Fibroblast of villous mesenchyme (primary cell): ENCODE results near the gene ZMIZ2. TPM values are rescaled to one million over a fixed set of nuclear protein-coding genes. Genes with fewer than 3 reads are reported as not detected.

ENCODE experiments used
- DNase-seq: peaks from one replicate; pipeline ENCODE4 v3.0.0-alpha.2; 2010; ENCODE audit warnings: low read depth
- H3K4me3 ChIP-seq: 2 replicates; pipeline ENCODE4 v1.5.1; 2011; ENCODE audit warnings: low read depth, mild to moderate bottlenecking, low read length
- total RNA-seq: library from RNA; depleted of rRNA; stranded (reverse); fragments of >200 nt; gene quantifications from 2 replicates; pipeline ENCODE4 v1.2.3, GENCODE V29; 2012
- TF ChIP-seq, protein P1 (sequence below): IDR thresholded peaks from 2 replicates; pipeline ENCODE4 v1.5.1; 2012; ENCODE audit warnings: low read depth, mild to moderate bottlenecking, low read length; ENCODE audit not compliant: insufficient read depth

ZMIZ2 gene
- total RNA-seq, 1 donor: 10.8 TPM

GRCh38 chr7:44757739-44758138 is 9.1 kb downstream of the ZMIZ2 start:
- TF ChIP-seq, protein P1, sequence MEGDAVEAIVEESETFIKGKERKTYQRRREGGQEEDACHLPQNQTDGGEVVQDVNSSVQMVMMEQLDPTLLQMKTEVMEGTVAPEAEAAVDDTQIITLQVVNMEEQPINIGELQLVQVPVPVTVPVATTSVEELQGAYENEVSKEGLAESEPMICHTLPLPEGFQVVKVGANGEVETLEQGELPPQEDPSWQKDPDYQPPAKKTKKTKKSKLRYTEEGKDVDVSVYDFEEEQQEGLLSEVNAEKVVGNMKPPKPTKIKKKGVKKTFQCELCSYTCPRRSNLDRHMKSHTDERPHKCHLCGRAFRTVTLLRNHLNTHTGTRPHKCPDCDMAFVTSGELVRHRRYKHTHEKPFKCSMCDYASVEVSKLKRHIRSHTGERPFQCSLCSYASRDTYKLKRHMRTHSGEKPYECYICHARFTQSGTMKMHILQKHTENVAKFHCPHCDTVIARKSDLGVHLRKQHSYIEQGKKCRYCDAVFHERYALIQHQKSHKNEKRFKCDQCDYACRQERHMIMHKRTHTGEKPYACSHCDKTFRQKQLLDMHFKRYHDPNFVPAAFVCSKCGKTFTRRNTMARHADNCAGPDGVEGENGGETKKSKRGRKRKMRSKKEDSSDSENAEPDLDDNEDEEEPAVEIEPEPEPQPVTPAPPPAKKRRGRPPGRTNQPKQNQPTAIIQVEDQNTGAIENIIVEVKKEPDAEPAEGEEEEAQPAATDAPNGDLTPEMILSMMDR: no peak
- no peak overlapping the region for H3K4me3 ChIP-seq
- DNase-seq: no peak

DNA sequence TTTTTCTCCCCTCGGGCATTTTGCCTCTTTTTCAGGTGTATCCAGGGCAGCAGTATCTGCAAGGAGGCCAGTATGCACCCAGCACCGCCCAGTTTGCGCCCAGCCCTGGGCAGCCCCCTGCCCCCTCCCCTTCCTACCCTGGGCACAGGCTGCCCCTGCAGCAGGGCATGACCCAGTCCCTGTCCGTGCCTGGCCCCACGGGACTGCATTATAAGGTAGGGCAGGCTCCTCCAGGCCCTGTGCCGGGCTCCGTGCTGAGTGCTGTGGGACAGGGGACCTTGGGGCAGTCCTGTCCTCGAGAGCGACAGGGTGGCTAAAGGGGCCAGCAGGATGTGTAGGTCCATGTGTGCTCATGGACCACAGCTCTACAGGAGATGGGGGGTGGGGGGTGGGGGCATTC is 10.6 kb downstream of the ZMIZ2 start:
- no peak overlapping the region for H3K4me3 ChIP-seq
- TF ChIP-seq, protein P1: no peak
- no peak for DNase-seq

DNA sequence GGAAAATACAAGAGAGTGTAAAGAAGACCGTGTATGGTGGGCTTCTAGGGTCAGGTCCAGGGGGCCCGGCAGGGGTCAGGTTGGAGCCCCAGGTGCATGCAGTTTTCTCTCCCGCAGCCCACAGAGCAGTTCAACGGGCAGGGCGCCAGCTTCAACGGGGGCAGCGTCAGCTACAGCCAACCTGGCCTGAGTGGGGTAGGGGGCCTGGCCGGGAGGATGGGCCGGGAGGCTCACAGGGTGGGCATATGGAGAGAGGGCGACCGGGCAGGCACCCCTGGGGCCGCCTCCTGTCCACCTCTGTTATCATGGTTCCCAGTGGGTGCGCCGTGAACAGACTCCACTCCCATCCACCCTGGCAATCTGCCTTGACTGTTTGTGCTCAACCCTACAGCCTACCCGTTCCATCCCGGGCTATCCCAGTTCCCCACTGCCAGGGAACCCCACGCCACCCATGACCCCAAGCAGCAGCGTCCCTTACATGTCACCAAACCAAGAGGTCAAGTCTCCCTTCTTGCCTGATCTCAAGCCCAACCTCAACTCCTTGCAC is 11.5 kb downstream of the ZMIZ2 start:
- no peak for DNase-seq
- no peak overlapping the region for H3K4me3 ChIP-seq
- TF ChIP-seq, protein P1: no peak

GRCh38 chr7:44761207-44762161 is 12.8 kb downstream of the ZMIZ2 start:
- TF ChIP-seq, protein P1: no peak
- H3K4me3 ChIP-seq: no peak overlapping the region
- peak; percentile 77 for DNase-seq

DNA sequence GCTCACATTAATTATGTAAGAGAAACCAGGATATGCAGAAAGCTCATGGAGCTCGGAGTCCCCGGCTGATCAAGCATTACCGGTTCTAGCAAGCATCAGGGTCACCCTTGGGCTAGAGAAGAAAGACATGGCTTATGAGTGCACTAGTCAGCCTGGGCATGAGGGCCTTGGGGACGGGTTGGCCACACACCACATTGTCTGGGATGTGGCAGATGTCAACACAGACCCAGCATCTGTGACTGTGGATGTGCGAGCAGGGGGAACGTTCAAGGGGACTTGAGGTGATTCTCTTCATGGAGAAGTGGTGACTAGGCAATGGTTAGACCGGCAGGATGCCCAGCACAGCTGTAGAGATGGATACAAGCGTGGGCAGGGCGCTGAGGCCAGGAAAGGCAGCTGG is 13.7 kb downstream of the ZMIZ2 start:
- TF ChIP-seq, protein P1: no peak
- H3K4me3 ChIP-seq: no peak overlapping the region
- DNase-seq: peak; percentile 52

GRCh38 chr7:44762726-44763522 is 14.3 kb downstream of the ZMIZ2 start:
- no peak for DNase-seq
- TF ChIP-seq, protein P1: no peak
- no peak overlapping the region for H3K4me3 ChIP-seq
